Activated T-cell treated with anti-CD3 and anti-CD28 coated beads, Interleukin-2, amount 50 U/mL, for 4 hours (primary cell): ENCODE measurements around the gene TTC21B. TPM values are rescaled to one million over a fixed set of nuclear protein-coding genes. Genes with fewer than 3 reads are reported as not detected.
A peak's percentile ranks its signal among the peaks of the same experiment; 100 is the strongest.
"Not testable (repeated sequence)": the region's sequence is repeated elsewhere in the genome, so short reads cannot be mapped to it uniquely, and the experiment has no call there.

Experiments used
- ATAC-seq, 2 donors: fragments of 200-7000 bp; cut with Tn5 transposase; one replicate each; pipeline ENCODE4 v1.10.0; 2021
- DNase-seq: peaks from one replicate; pipeline ENCODE4 v3.0.0-alpha.2; 2020
- H3K27me3 Mint-ChIP-seq: one replicate; pipeline ENCODE4 v1.8.0; 2021; ENCODE audit warnings: low read depth, mixed read lengths
- H3K36me3 Mint-ChIP-seq: one replicate; pipeline ENCODE4 v1.8.0; 2022; ENCODE audit warnings: mixed read lengths; ENCODE audit not compliant: insufficient read depth
- H3K4me1 Mint-ChIP-seq: one replicate; pipeline ENCODE4 v1.8.0; 2021; ENCODE audit warnings: low read depth, mixed read lengths
- H3K4me3 Mint-ChIP-seq: one replicate; pipeline ENCODE4 v1.8.0; 2021; ENCODE audit warnings: mild to moderate bottlenecking, moderate library complexity, mixed read lengths
- H3K9me3 Mint-ChIP-seq: one replicate; pipeline ENCODE4 v1.8.0; 2021; ENCODE audit warnings: mixed read lengths
- total RNA-seq, 3 donors: library from RNA; stranded (reverse); gene quantifications; one replicate each; pipeline ENCODE4 v1.2.1, GENCODE V29; 2021

Gene TTC21B
- total RNA-seq, 3 donors from 2014 or later, result 13.9 to 18.1 (median 16.3) TPM

DNA sequence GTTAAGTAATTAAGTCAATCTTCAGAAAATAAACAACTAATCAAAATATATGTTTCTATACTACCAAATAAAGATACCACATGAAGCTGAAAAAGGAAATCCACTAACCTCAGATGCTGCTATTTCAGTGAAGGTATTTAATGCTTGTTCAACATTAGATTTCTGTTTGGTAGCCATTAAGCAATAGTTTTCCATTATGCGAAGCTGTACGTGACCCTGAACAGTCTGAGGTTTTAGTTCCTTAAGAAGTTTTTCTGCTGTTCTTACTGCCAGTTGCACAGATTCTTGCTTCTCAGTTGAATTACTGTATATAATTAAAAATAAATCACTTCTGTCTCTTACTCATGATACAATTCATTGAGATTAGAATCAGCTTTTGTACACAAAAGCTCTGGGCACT, 65.4 kb downstream of the TTC21B start:
- peaks cover 40% of the 10 kb centered on the region for H3K36me3 Mint-ChIP-seq
- H3K4me3 Mint-ChIP-seq, result no peak overlapping the region
- no peaks in the 10 kb centered on the region for H3K4me1 Mint-ChIP-seq
- no peak for ATAC-seq
- no peaks in the 10 kb centered on the region for H3K27me3 Mint-ChIP-seq
- no peak for DNase-seq
- no peaks in the 10 kb centered on the region for H3K9me3 Mint-ChIP-seq

DNA sequence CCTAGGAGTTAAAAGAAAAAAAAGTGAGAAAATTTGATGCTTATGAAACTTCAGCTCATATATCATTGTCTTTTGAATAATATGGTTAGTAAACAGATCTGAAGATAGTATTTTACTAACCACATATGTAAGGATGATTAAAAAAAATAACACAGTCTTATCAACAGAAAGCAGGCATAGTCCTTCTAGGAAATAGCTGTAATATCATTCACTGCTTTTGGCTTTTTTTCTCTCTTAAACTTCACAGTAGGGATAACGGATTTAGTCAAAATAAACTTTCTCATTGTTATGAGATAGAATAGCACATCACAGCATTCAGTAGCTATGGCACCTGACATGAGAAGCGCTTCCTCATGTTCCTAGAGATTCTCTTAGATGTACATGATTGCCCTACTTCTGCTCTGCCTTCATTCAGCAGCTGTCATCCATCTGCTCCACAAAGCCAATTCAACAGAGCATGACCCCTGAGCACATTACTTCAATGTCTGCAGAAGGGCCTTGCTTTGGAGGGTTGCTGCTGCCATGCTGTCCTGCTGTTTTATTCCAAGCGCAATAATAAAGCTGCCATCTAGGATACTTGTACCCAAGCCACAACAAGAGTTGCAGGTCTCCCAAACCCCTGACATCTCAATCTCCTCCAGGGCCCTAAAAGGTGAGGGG, 67.0 kb downstream of the TTC21B start:
- no peak overlapping the region for H3K4me3 Mint-ChIP-seq
- H3K36me3 Mint-ChIP-seq, result peaks cover 39% of the 10 kb centered on the region
- ATAC-seq (no peak), DNase-seq (no peak)
- H3K4me1 Mint-ChIP-seq, result no peaks in the 10 kb centered on the region
- H3K9me3 Mint-ChIP-seq, result no peaks in the 10 kb centered on the region
- no peaks in the 10 kb centered on the region for H3K27me3 Mint-ChIP-seq

DNA sequence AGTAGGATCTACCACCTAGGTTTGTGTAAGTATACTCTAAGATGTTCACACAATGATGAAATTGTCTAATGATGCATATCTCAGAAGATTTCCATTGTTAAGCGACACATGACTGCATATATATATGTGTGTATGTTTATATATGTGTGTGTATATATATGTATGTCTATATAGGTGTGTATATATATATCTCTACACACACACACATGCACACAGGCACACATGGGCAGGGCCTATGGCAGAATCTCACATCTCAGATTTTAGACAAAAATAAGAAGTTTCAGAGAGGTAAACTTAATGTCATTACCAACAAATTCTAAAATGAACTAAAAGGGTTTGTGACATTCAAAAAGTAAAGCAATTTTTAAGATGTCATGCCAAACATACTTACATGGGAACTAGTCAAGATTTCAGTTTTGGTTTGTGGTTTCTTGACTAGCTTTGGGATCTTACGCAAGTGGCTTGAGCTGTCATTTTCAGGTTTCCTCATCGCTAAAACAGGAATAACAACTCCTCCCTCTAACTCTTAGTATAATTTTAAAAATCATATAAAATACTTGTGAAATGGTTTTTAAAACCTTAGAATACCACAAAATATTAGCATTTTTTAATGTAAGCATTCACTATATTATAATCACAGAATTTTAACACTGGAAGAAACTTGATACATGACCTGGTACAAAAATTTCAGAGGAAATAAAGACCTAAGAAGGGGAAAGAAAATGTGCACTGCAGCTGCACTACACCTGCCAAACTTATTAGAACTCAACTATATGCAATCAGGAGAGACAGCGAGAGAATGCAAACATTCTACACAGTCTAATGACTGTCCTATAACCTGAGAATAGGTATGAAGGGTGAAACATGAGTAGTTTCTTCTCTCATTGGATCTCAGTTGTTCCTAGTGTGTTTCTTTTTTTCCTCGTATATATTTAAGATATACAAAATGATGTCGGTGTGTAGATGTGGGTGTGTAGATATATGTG, 75.7 kb downstream of the TTC21B start:
- no peak overlapping the region for H3K4me3 Mint-ChIP-seq
- DNase-seq, result no peak

DNA sequence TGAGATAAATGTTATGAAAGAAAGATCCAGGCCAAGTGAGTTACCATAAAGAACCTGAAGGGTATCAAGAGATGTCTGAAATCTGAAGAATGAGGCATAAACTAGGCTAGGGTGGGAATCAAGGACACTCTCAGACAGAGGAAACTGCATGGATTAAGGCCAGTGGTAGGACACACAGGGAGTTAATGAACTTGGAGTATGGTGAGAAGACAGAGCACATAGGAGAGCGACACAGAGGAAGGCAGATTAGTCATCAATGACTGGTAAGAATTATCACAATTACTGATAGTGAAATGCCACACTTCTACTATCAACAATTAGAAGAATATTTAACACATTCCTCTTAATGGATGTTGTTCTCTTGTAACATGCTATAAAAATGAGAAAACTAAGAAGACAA, 76.9 kb downstream of the TTC21B start:
- peak overlapping the region; percentile 0 for H3K4me3 Mint-ChIP-seq
- ATAC-seq (peak; percentile 46), DNase-seq (no peak)
- no peaks in the 10 kb centered on the region for H3K9me3 Mint-ChIP-seq
- peaks cover 21% of the 10 kb centered on the region for H3K4me1 Mint-ChIP-seq
- peaks cover 14% of the 10 kb centered on the region for H3K36me3 Mint-ChIP-seq
- H3K27me3 Mint-ChIP-seq, result no peaks in the 10 kb centered on the region

More for the DNA sequence above, 75.7 kb downstream of the TTC21B start:
- Mint-ChIP-seq H3K36me3 (peaks cover 13% of the 10 kb centered on the region), H3K9me3 (no peaks in the 10 kb centered on the region), H3K4me1 (peaks cover 21% of the 10 kb centered on the region), H3K27me3 (no peaks in the 10 kb centered on the region)
- peak; percentile 54 to 75 for ATAC-seq

DNA sequence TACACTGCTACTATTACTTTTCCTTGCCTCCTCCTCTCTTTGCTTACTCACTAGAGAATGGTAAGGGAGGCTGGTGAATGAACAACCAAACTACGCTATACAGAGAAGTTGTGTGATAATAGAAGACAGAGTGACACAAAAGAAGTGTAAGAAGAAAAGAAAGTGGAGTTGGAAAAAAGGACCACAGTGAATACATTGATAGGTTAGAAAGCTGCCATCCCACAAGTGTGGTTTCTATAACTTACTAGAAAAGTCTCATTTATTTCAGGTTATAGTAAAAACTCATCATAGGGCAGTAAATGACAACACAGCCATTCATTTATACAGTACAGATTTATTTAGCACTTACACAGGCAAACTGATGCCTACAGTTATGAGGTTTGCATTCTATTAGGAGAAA, 77.3 kb downstream of the TTC21B start:
- no peak for DNase-seq
- ATAC-seq, result peak; percentile 56 to 58
- Mint-ChIP-seq H3K27me3 (no peaks in the 10 kb centered on the region), H3K4me1 (peaks cover 21% of the 10 kb centered on the region), H3K9me3 (no peaks in the 10 kb centered on the region), H3K4me3 (no peak overlapping the region), H3K36me3 (peaks cover 18% of the 10 kb centered on the region)

DNA sequence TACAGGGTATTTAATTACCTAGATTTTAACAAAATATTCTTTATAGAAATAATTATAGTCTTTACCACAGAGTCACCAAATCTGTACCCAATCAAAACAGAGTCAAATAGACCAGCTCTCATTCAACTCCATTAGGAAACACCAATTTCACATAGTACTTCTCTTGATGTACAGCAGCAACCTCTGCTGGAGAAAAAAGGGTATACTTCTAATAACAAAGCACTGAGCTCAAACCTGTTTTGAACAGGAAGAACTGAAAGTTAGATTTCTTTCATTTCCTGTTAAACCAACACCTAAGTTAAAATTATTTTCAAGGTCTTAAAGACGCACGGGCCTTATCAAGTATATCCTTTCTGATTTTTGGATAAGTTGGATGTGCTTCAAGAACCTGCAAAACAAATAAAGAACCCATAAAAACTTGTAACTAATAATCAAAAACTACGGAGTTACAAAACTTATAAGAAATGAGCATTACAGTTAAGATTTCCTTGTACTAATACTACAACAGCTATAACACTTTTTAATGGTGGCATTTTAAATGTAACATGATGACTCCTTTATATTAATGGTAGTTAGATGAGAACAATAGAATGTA, 79.0 kb downstream of the TTC21B start:
- Mint-ChIP-seq H3K27me3 (no peaks in the 10 kb centered on the region), H3K9me3 (no peaks in the 10 kb centered on the region), H3K4me1 (peaks cover 21% of the 10 kb centered on the region), H3K36me3 (peaks cover 13% of the 10 kb centered on the region), H3K4me3 (no peak overlapping the region)
- no peak for DNase-seq
- ATAC-seq, result peak; percentile 26 to 52

DNA sequence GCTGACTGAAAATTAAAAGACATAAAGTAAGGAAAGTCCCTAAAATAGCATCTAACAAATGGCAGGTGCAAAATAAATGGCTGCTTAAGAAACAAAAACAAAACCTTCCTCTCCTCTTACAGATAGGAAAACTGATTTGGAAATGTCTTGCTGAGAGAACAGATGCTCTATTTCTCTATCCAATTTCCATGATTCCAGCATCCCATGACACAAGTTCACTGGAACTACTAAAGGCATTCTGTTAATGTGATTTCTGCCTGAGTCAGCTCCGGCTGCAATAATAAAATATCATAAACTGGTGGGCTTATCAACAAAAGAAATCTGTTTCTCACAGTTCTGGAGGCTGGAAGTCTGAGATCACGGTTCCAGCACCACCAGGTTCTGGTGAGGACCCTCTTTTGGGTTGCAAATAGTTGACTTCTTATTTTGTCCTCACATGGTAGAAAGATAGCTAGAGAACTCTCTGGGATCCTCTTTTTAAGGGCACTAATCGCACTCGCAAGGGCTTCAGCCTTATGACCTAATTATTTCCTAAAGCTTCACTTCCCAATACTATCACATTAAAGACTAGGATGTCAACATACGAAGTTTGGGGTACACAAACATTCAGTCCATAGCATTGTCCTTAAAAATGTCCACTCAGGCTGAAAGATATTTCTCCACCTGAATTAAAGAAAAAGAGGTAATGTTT, 81.3 kb downstream of the TTC21B start:
- ATAC-seq (no peak), DNase-seq (no peak)
- Mint-ChIP-seq H3K36me3 (peaks cover 8% of the 10 kb centered on the region), H3K4me1 (peaks cover 14% of the 10 kb centered on the region), H3K4me3 (no peak overlapping the region), H3K9me3 (no peaks in the 10 kb centered on the region), H3K27me3 (no peaks in the 10 kb centered on the region)

DNA sequence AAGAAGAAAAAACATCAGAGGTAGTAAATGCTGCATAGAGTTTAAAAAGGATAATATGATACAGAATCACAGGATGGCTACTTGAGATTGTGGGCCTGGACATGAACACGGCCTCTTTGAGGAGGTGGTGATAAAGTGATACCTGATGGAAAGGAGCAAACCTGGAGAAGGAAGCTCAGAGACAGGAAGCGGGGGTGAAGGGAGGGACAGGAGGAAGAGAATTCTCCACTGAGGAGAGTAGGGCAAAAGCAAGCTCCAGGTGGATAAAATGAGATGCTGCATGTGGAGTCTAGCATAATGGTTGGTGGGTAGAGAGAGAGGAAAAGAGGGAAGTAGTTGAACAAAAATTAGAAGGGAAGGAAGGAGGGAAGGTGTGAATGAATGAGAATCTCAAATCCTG, 82.6 kb downstream of the TTC21B start:
- ATAC-seq (no peak), DNase-seq (no peak)
- no peaks in the 10 kb centered on the region for H3K9me3 Mint-ChIP-seq
- H3K36me3 Mint-ChIP-seq, result peaks cover 12% of the 10 kb centered on the region
- peaks cover 3% of the 10 kb centered on the region for H3K4me1 Mint-ChIP-seq
- no peak overlapping the region for H3K4me3 Mint-ChIP-seq
- no peaks in the 10 kb centered on the region for H3K27me3 Mint-ChIP-seq

DNA sequence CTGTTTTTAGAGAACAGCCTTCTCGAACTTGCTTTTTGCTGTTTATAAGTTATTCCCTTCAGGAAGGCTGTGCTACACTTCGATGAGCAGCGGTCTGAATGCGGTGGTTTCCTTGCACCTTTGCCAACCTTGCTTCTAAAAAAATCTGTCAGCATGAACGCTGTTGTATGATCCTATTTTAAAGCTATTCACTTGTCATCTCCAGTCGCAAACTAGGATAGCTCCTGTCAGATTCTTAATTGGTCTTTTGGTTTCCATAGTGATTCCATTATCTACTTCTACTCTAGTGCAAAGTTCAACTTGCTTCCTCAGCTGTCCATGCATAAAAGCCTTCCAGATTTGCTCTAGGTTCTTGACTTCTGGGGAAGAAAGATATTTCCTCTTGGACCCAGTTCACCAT, 83.2 kb downstream of the TTC21B start:
- ATAC-seq, result no peak
- H3K36me3 Mint-ChIP-seq, result peaks cover 12% of the 10 kb centered on the region
- peaks cover 3% of the 10 kb centered on the region for H3K4me1 Mint-ChIP-seq
- H3K9me3 Mint-ChIP-seq, result no peaks in the 10 kb centered on the region
- no peak for DNase-seq
- H3K4me3 Mint-ChIP-seq, result no peak overlapping the region
- H3K27me3 Mint-ChIP-seq, result no peaks in the 10 kb centered on the region

DNA sequence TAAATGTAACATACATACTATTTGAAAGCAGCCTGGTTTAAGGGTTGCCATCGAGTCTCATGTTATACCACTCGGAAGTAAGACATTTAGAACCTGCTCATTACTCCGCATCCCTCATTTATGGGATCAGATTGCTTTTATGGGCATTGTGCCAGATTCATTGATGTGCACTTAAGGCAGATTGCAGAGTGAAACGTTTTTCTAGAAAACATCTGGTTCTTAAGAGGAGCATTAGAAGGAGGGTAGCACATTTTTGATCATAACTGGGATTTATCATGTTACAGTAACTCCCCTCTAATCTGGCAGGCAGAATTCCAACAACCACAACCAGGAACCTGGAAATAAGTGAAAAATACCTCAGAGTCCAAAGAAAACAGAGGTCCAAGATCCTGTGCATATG, 85.4 kb downstream of the TTC21B start:
- Mint-ChIP-seq H3K9me3 (no peaks in the 10 kb centered on the region), H3K36me3 (peaks cover 14% of the 10 kb centered on the region), H3K27me3 (no peaks in the 10 kb centered on the region), H3K4me3 (no peak overlapping the region), H3K4me1 (no peaks in the 10 kb centered on the region)
- DNase-seq (no peak), ATAC-seq (no peak)

DNA sequence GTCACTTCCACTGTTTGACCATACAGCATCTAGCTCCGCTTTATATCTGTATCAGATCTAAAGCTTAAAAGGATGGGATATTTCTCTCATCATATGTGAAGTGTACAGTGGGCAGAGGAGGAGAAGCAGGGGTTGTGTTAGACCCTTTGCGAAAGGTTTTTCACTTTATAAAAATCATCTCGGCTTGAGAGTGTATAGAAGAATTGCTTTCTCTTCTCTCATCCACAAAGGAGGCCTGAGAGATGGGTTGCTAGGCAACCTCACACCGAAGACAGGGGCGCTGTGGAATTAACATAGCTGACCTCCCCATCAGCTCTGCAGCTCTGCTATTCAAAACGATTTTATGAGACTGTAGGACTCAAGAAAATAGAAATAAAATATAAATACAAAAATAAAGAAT, 89.3 kb downstream of the TTC21B start:
- Mint-ChIP-seq H3K36me3 (peaks cover 9% of the 10 kb centered on the region), H3K27me3 (no peaks in the 10 kb centered on the region), H3K4me3 (no peak overlapping the region), H3K9me3 (peaks cover 15% of the 10 kb centered on the region), H3K4me1 (no peaks in the 10 kb centered on the region)
- DNase-seq (no peak), ATAC-seq (no peak)

DNA sequence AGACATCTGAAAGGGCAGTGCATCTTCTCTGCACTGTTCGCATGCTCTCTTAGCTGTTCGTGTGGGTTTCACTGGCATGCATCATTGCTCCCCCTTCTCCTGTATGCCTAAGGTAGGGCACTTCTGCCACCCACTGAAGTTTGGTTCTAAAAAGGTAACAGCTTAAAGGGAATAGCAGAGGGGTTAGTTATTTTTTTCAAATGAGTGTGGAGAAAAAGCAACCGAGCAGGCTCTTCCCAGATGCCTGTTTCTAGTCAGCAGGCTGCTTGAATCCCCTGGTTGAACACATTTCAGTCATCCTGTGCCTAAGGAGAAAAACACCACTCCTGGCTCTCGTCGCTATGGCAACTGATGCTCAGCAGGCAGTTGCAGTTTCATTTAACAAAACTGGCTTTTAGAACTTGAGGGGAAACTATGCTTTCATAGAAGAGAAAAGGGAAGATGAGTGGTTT, 89.7 kb downstream of the TTC21B start:
- no peaks in the 10 kb centered on the region for H3K4me1 Mint-ChIP-seq
- no peaks in the 10 kb centered on the region for H3K27me3 Mint-ChIP-seq
- peaks cover 9% of the 10 kb centered on the region for H3K36me3 Mint-ChIP-seq
- no peak for DNase-seq
- no peak for ATAC-seq
- H3K9me3 Mint-ChIP-seq, result peaks cover 18% of the 10 kb centered on the region
- H3K4me3 Mint-ChIP-seq, result no peak overlapping the region

DNA sequence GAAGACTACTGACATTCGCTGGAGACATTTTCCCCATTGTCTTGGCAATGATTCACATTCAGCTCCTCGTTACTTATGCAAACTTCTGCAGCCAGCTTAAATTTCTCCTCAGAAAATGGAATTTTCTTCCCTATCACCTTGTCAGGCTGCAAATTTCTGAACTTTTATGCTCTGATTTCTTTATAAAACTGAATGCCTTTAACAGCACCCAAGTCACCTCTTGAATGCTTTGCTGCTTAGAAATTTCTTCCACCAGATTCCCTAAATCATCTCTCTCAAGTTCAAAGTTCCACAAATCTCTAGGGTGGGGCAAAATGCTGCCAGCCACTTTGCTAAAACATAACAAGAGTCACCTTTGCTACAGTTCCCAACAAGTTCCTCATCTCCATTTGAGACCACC, 92.5 kb downstream of the TTC21B start:
- peaks cover 13% of the 10 kb centered on the region for H3K36me3 Mint-ChIP-seq
- H3K4me1 Mint-ChIP-seq, H3K27me3 Mint-ChIP-seq, DNase-seq, ATAC-seq, H3K4me3 Mint-ChIP-seq: not testable (repeated sequence)
- H3K9me3 Mint-ChIP-seq, result peaks cover 18% of the 10 kb centered on the region

DNA sequence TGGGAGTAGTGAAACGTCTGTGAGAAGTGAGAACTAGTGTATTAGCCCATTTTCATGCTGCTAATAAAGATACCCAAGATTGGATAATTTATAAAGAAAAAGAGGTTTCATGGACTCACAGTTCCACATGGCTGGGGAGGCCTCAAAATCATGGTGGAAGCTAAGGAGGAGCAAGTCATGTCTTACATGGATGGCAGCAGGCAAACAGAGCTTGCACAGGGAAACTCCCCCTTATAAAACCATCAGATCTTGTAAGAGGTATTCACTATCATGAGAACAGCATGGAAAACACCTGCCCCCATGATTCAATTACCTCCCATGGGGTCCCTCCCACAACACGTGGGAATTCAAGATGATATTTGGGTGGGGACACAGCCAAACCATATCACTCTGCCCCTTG, 93.9 kb downstream of the TTC21B start:
- not testable (repeated sequence) for ATAC-seq, DNase-seq, H3K4me3 Mint-ChIP-seq, H3K4me1 Mint-ChIP-seq, H3K27me3 Mint-ChIP-seq
- Mint-ChIP-seq H3K9me3 (peaks cover 18% of the 10 kb centered on the region), H3K36me3 (peaks cover 16% of the 10 kb centered on the region)
